ENCODE results near the gene COL25A1.
"Not testable (repeated sequence)": the region's sequence is repeated elsewhere in the genome, so short reads cannot be mapped to it uniquely, and the experiment has no call there.

Gene COL25A1

GRCh38 chr4:108950158-108950915, 352.1 kb downstream of the COL25A1 start:
- DNase-seq (ENCODE audit: low read depth) = no peak

- DNase-seq (ENCODE audit: low read depth) = no peak
These were observed 354.9 kb downstream of the COL25A1 start for GRCh38 chr4:108947526-108947925.

GRCh38 chr4:108946237-108946636, 356.2 kb downstream of the COL25A1 start:
- DNase-seq (ENCODE audit: low read depth) = no peak

- DNase-seq (ENCODE audit: low read depth) = no peak
These were observed 358.4 kb downstream of the COL25A1 start for GRCh38 chr4:108943976-108944591.

GRCh38 chr4:108943371-108943770, 359.1 kb downstream of the COL25A1 start:
- DNase-seq (ENCODE audit: low read depth) = no peak

GRCh38 chr4:108941904-108942430, 360.5 kb downstream of the COL25A1 start:
- DNase-seq (ENCODE audit: low read depth) = no peak

- no peak for DNase-seq (ENCODE audit: low read depth)
These were observed 361.8 kb downstream of the COL25A1 start for GRCh38 chr4:108940634-108941033.

GRCh38 chr4:108940149-108940548, 362.3 kb downstream of the COL25A1 start:
- DNase-seq (ENCODE audit: low read depth) = no peak

- no peak for DNase-seq (ENCODE audit: low read depth)
These were observed 365.4 kb downstream of the COL25A1 start for GRCh38 chr4:108937066-108937465.

- DNase-seq (ENCODE audit: low read depth) = not testable (repeated sequence)
These were observed 368.5 kb downstream of the COL25A1 start for GRCh38 chr4:108933925-108934324.

GRCh38 chr4:108933046-108933445, 369.4 kb downstream of the COL25A1 start:
- no peak for DNase-seq (ENCODE audit: low read depth)

- no peak for DNase-seq (ENCODE audit: low read depth)
These were observed 370.5 kb downstream of the COL25A1 start for GRCh38 chr4:108931926-108932325.

GRCh38 chr4:108930186-108930585, 372.3 kb downstream of the COL25A1 start:
- no peak for DNase-seq (ENCODE audit: low read depth)

GRCh38 chr4:108926781-108927180, 375.7 kb downstream of the COL25A1 start:
- no peak for DNase-seq (ENCODE audit: low read depth)

- no peak for DNase-seq (ENCODE audit: low read depth)
These were observed 376.4 kb downstream of the COL25A1 start for GRCh38 chr4:108926061-108926460.

- DNase-seq (ENCODE audit: low read depth) = no peak
These were observed 380.3 kb downstream of the COL25A1 start for GRCh38 chr4:108922191-108922590.

GRCh38 chr4:108920395-108921087, 381.9 kb downstream of the COL25A1 start:
- no peak for DNase-seq (ENCODE audit: low read depth)

- DNase-seq (ENCODE audit: low read depth) = no peak
These were observed 383.1 kb downstream of the COL25A1 start for GRCh38 chr4:108919226-108919893.

GRCh38 chr4:108917255-108917654, 385.2 kb downstream of the COL25A1 start:
- no peak for DNase-seq (ENCODE audit: low read depth)

GRCh38 chr4:108916638-108917037, 385.8 kb downstream of the COL25A1 start:
- DNase-seq (ENCODE audit: low read depth) = no peak

- no peak for DNase-seq (ENCODE audit: low read depth)
These were observed 395.5 kb downstream of the COL25A1 start for GRCh38 chr4:108906866-108907367.

GRCh38 chr4:108906006-108906405, 396.5 kb downstream of the COL25A1 start:
- no peak for DNase-seq (ENCODE audit: low read depth)

Data from stimulated activated CD8-positive, alpha-beta memory T cell treated with anti-CD3 and anti-CD28 coated beads, Interleukin-7, amount 100 ng/mL, for 24 hours (primary cell).